ENCODE results near the gene HEPACAM.

HEPACAM gene

DNA sequence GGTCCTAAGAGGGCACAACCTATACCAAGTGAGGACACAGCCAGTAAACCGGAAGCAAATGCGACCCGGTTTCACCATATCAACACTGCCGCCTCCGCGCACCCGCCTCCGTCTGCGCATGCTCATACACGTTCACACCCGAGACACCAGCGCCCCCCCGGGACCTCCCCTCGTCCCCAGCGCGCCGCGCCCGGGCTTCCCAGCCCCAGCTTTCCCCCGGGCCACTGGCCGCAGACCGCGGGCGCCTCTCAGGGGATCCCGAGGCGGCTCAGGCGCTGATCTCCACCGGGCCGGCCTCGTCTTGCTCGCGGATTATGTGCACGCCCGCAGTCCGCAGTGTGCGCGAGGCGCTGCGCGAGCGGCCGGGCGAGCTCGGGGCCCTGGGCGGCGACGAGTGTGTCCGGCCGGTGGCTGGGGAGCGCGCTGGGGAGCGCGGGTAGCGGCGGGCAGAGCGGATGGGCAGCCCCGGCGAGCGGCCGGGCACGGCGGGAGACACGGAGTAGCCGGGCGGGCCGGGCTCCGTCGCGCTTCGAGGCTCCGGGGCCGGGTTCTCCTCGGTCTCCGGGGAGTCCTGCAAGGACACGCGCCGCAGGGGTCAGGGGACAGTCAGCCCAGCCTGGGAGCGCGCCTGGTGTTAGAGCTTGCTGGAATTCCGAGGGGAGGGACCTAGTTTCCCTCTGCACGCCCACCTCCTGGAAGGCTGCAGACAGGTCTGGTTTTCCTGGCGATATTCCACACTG, 14.8 kb downstream of the HEPACAM start:
- in situ Hi-C loops (cut with HindIII; ENCODE audit: low sequenced_read_pairs): no loop called here
- H3K4me3 ChIP-seq (ENCODE audit: low read depth, low read length): peak overlapping the region; percentile 35
- no peak for DNase-seq (ENCODE audit: low read depth)
- TF ChIP-seq, protein P1, sequence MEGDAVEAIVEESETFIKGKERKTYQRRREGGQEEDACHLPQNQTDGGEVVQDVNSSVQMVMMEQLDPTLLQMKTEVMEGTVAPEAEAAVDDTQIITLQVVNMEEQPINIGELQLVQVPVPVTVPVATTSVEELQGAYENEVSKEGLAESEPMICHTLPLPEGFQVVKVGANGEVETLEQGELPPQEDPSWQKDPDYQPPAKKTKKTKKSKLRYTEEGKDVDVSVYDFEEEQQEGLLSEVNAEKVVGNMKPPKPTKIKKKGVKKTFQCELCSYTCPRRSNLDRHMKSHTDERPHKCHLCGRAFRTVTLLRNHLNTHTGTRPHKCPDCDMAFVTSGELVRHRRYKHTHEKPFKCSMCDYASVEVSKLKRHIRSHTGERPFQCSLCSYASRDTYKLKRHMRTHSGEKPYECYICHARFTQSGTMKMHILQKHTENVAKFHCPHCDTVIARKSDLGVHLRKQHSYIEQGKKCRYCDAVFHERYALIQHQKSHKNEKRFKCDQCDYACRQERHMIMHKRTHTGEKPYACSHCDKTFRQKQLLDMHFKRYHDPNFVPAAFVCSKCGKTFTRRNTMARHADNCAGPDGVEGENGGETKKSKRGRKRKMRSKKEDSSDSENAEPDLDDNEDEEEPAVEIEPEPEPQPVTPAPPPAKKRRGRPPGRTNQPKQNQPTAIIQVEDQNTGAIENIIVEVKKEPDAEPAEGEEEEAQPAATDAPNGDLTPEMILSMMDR (IDR thresholded peaks at IDR 0.05; ENCODE audit: low read depth, low read length, missing control alignments): no peak

DNA sequence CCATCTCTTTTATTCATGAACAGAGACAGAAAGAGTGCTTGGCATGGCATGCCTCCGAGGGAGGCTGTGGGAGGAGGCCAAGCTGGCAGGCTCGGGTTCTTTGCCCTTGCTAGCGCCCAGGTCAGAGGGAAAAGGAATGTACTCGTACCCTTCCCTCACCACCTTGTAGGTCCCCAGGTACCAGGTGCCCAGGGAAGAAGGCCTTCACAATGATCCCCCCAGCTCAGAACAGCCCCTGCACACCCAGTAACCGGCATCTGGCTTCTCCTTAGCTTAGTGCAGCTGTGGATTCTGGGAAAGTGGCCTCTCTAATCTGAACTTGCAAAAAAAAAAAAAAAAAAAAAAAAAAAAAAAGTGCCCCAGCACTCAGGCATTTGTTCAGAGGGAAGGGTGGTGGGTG, 15.5 kb downstream of the HEPACAM start:
- peak overlapping the region; percentile 35 for H3K4me3 ChIP-seq (ENCODE audit: low read depth, low read length)

DNA sequence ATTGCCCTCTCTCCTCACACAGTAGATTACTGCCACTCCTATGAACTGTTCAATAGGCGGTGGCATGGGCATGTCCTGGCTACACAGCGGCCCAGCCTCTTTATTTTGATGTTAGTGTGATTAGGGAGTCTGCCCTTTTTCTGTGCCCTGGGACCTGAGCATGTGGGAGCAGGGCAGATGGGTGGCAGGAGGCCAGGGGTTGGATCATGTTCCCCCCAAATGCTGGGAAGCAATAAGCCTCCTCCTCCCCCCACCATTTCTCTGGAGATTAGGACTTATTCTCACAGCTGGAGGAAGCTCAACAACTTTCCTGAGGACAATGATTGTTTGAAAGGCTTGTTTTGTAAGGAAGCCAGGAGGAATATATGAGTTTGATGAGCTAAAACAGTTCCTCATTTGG, 15.9 kb downstream of the HEPACAM start:
- DNase-seq (ENCODE audit: low read depth): no peak
- TF ChIP-seq, protein P1 (IDR thresholded peaks at IDR 0.05; ENCODE audit: low read depth, low read length, missing control alignments): no peak
- in situ Hi-C loops (cut with HindIII; ENCODE audit: low sequenced_read_pairs): no loop called here
- no peak overlapping the region for H3K4me3 ChIP-seq (ENCODE audit: low read depth, low read length)

More for the DNA sequence above, 15.5 kb downstream of the HEPACAM start:
- no peak for DNase-seq (ENCODE audit: low read depth)
- in situ Hi-C loops (cut with HindIII; ENCODE audit: low sequenced_read_pairs): no loop called here
- TF ChIP-seq, protein P1 (IDR thresholded peaks at IDR 0.05; ENCODE audit: low read depth, low read length, missing control alignments): no peak

DNA sequence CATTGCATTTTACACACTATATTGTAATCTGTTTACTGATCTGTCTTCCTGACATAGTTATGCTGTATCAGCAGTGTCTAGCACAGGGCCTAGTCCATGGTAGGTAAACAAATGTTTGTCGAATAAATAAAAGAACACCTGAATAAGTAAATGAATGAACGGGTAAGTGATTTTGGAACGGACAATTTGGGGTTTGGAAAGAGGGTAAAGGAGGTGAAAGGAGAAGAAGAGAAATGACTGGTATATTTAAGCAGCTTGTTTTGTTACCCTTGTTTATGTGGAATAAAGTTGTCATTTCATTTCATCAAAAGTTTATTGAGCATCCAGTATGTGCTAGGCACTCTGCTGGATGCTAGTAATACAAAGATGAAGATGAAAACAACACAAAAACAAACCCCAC, 16.9 kb downstream of the HEPACAM start, which contains the start of gene HEPN1:
HEPN1 (plus strand) TSS at position 301 of the 400 bp plus-strand sequence.
- no peak within 1 kb of the TSS for H3K4me3 ChIP-seq (ENCODE audit: low read depth, low read length)
- in situ Hi-C loops (cut with HindIII; ENCODE audit: low sequenced_read_pairs): no loop called here
- DNase-seq (ENCODE audit: low read depth): no peak
- TF ChIP-seq, protein P1 (IDR thresholded peaks at IDR 0.05; ENCODE audit: low read depth, low read length, missing control alignments): no peak

DNA sequence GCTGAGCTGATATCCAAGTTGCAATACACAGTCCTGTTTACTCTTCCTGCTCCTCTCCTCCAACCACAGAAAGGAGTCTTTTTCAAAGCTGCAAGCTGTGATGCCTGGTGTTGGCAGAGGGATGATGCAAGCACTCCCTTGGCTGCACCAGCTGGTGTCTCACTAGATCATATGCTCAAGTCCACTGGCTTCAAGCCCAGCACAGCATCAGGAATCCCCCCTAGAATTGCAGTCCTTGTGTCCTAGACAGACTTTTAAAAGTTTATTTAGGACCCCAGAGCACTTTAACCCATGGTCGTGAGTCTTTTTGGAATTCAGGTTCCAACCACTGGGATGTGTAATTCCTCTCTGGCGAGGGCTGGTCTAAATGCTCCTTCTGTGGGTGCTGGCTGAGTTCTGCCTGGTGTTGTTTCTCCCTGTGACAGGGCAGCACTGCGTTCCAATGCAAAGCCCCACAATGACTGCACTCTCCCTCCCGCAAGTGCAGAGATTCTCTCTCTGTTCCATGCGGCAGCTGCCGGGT, 18.7 kb downstream of the HEPACAM start:
- no peak for DNase-seq (ENCODE audit: low read depth)
- H3K4me3 ChIP-seq (ENCODE audit: low read depth, low read length): no peak overlapping the region
- TF ChIP-seq, protein P1 (IDR thresholded peaks at IDR 0.05; ENCODE audit: low read depth, low read length, missing control alignments): no peak
- in situ Hi-C loops (cut with HindIII; ENCODE audit: low sequenced_read_pairs): no loop called here

DNA sequence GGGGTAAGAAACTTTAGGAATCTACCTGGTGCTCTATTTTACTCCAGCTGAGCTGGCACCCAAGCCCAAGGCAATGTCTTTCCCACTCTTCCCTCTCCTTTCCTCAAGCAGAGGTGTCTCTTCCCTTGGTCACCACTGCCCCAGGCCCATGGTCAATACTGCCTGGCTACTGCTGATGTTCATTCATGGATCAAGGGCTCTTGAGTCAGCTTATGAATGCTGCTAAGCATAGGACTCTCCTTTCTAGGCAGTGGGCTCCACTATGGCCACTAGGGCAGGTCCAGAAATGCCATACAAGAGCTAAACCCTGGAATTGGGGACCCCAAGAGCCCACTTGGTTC, 19.5 kb downstream of the HEPACAM start:
- in situ Hi-C loops (cut with HindIII; ENCODE audit: low sequenced_read_pairs): no loop called here

More for the DNA sequence above, 19.5 kb downstream of the HEPACAM start:
- no peak for DNase-seq (ENCODE audit: low read depth)
- TF ChIP-seq, protein P1 (IDR thresholded peaks at IDR 0.05; ENCODE audit: low read depth, low read length, missing control alignments): no peak
- H3K4me3 ChIP-seq (ENCODE audit: low read depth, low read length): no peak overlapping the region

Data from astrocyte of the cerebellum (primary cell).